NCI-H1417 (cell line): ENCODE data around the gene UMAD1.
"Not testable (repeated sequence)": the region's sequence is repeated elsewhere in the genome, so short reads cannot be mapped to it uniquely, and the experiment has no call there.

Experiments used
- DNase-seq, 3 experiments: peaks; one replicate each; lab custom pipeline; 2025; lab: John Stamatoyannopoulos, UW

UMAD1 gene

GRCh38 chr7:7652798-7653540 is 12.4 kb downstream of the UMAD1 start:
- no peak for DNase-seq

GRCh38 chr7:7653593-7654187 is 13.1 kb downstream of the UMAD1 start:
- DNase-seq: peak in 1 of 3 experiments; percentile 27

- no peak for DNase-seq
These were observed 14.6 kb downstream of the UMAD1 start for GRCh38 chr7:7654964-7655715.

GRCh38 chr7:7656459-7656858 is 15.9 kb downstream of the UMAD1 start:
- not testable (repeated sequence) for DNase-seq

- peak in 1 of 3 experiments; percentile 42 for DNase-seq
These were observed 22.0 kb downstream of the UMAD1 start for GRCh38 chr7:7662527-7662926.

- DNase-seq: no peak
These were observed 23.7 kb downstream of the UMAD1 start for GRCh38 chr7:7664291-7664690.

- DNase-seq: peak in 1 of 3 experiments; percentile 34
These were observed 24.5 kb downstream of the UMAD1 start for GRCh38 chr7:7665031-7665430.

GRCh38 chr7:7667187-7667586 is 26.6 kb downstream of the UMAD1 start:
- no peak for DNase-seq

GRCh38 chr7:7668706-7669105 is 28.2 kb downstream of the UMAD1 start:
- no peak for DNase-seq

GRCh38 chr7:7670490-7670889 is 29.9 kb downstream of the UMAD1 start:
- DNase-seq: no peak

- DNase-seq: no peak
These were observed 30.8 kb downstream of the UMAD1 start for GRCh38 chr7:7671361-7671760.

GRCh38 chr7:7672545-7673239 is 32.1 kb downstream of the UMAD1 start:
- DNase-seq: no peak

- no peak for DNase-seq
These were observed 32.6 kb downstream of the UMAD1 start for GRCh38 chr7:7673240-7673550.

- no peak for DNase-seq
These were observed 35.1 kb downstream of the UMAD1 start for GRCh38 chr7:7675686-7676085.

- peak in 2 of 3 experiments; percentile 28 to 60 for DNase-seq
These were observed 39.1 kb downstream of the UMAD1 start for GRCh38 chr7:7679640-7680039.

- DNase-seq: peak; percentile 81 to 96 (median 84)
These were observed 40.8 kb downstream of the UMAD1 start for GRCh38 chr7:7681191-7681935.

GRCh38 chr7:7681936-7682329 is 41.4 kb downstream of the UMAD1 start:
- no peak for DNase-seq

- DNase-seq: no peak
These were observed 42.3 kb downstream of the UMAD1 start for GRCh38 chr7:7682861-7683260.

GRCh38 chr7:7686811-7687508 is 46.4 kb downstream of the UMAD1 start:
- DNase-seq: no peak

GRCh38 chr7:7687800-7688199 is 47.2 kb downstream of the UMAD1 start:
- DNase-seq: no peak

GRCh38 chr7:7688310-7688709 is 47.8 kb downstream of the UMAD1 start:
- no peak for DNase-seq
